Sigmoid colon (tissue), 4 donors: ENCODE data around the gene NFIB.

Experiments used
- CTCF ChIP-seq, 4 experiments: fragments of 450-650 bp in 3 of 4; fragments of 200-600 bp in 1 of 4; IDR thresholded peaks; one replicate each; pipeline ENCODE4 v1.5.1; 2016 to 2019; ENCODE audit warnings: antibody characterized with exemption in 4 of 4, mild to moderate bottlenecking in 3 of 4, moderate library complexity in 2 of 4
- EP300 ChIP-seq, 4 donors: sonication (generic); formaldehyde crosslinking; IDR thresholded peaks; one replicate each; pipeline ENCODE4 v1.6.1; 2017; ENCODE audit warnings: antibody characterized with exemption in 4 of 4
- POLR2A ChIP-seq, 2 donors: fragments of 450-650 bp; IDR thresholded peaks; one replicate each; pipeline ENCODE4 v1.6.1; 2016; ENCODE audit warnings: antibody characterized with exemption in 2 of 2, mild to moderate bottlenecking in 2 of 2, moderate library complexity in 2 of 2
- POLR2AphosphoS5 ChIP-seq, 4 donors: sonication (generic); formaldehyde crosslinking; IDR thresholded peaks; one replicate each; pipeline ENCODE4 v1.6.1; 2017; ENCODE audit warnings: antibody characterized with exemption in 4 of 4

DNA sequence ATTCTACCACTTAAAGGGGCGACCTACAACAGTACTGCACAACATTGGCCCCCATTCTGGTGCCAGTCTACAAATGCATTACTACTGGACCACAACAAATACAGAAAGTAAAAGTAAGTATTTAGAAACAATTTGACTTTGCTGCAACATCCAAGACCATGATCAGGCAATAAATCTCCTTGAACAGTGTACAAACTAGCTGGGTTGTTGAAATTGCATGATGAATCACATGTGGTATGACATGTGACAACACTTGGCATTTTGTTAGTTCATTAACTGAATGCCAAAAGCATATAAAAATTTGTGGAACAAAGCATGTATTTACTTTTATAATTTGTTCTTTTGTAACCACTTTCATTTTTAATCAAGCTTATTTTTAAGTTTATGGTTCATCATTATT lies 270.5 kb downstream of the NFIB start:
- no peak for TF ChIP-seq CTCF (IDR thresholded peaks at IDR 0.05)
- TF ChIP-seq POLR2A (IDR thresholded peaks at IDR 0.05) = no peak
- no peak for TF ChIP-seq POLR2AphosphoS5 (IDR thresholded peaks at IDR 0.05)
- no peak for TF ChIP-seq EP300 (IDR thresholded peaks at IDR 0.05)
